IPS DF 4.7 (cell line): ENCODE data around the gene CHD9NB.

Experiments
- DNase-seq: peaks from one replicate; pipeline ENCODE4 v3.0.0-alpha.2; 2013; ENCODE audit warnings: low spot score; ENCODE audit errors: extremely low read depth

Gene CHD9NB

DNA sequence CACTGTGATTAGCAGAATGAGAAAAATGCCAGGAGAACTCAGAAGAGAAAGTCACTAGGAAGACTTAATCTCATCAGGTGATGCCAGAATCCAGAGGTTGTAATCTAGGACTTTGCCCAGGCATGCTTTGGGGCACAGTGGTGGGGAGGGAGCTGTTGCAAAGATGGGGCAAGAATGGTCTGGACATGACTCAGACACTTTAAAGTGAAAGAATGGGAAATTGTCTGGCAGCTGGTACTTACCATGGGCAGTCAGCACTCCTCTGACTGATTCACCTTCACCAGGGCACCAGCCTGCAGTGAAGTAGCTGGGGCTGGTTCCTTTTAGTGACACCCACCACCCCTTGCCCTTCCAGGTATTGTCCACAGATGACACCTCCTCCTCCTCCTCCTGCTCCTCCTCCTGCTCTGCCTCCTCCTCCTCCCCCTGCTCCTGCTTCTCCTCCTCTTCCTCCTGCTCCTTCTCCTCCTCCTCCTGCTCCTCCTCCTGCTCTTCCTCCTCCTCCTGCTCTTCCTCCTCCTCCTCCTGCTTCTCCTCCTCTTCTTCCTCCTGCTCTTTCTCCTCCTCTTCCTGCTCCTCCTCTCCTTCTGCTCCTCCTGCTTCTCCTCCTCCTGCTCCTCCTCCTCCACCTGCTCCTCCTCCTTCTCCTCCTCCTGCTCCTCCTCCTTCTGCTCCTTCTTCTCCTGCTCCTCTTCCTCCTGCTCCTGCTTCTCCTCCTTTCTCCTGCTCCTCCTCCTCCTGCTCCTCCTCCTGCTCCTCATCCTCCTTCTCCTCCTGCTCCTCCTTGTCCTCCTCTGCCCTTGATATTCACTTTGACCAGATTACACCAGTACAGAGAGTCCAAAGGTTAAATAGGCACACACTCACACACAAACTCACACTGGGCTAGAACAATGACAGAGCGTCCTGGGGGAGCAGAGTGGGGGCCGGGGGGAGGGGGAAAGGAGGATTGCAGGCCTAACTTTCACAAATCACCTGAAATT lies at the start of gene CHD9NB:
TSS of gene CHD9NB (minus strand) at position 379 of the 983 bp plus-strand sequence. CDS start 8,739 bp downstream, outside the sequence.
- no peak for DNase-seq

DNA sequence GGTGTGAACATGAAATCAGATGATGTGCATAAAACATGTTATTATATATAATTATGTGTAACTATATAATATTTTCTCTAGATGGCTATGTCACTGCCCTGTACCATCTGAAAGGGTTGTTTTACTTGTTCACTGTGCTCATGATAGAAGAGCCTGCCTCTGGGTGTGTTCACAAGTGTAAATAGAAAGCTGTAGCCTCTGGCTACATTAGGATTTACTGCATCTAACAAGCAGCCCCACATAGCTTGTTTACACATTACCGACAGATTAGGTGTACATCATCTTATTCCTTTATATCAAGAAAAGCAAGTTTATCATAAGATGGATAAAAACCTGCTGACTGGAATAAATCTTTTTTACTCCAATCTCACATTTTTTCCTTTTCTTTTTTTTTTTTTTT lies 48.2 kb upstream of the CHD9NB start:
- no peak for DNase-seq

DNA sequence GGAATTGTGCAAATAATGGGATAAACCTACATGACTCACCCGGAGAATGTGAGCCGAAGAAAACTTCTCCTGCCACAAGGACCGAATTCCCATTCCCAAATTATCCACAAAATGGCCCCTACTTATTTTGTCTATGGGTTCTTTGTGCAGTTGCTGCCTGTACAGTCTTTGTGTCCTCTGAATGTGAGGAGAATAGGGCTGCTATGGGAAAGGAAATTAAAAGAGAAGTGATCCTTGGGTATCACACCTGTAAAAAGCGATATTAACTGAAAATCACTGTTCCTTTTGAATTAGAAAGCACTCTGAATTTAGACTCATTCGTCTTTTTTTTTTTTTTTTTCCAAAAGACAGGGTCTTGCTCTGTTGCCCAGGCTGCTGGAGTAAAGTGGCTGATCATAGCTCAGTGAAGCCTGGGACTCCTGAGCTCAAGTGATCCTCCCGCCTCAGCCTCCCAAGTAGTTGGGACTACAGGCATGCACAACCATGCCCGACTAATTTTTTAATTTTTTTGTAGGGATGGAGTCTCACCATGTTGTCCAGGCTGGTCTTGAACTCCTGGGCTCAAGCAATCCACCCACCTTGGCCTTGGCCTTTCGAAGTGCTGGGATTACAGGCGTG lies 47.5 kb upstream of the CHD9NB start:
- DNase-seq: no peak

DNA sequence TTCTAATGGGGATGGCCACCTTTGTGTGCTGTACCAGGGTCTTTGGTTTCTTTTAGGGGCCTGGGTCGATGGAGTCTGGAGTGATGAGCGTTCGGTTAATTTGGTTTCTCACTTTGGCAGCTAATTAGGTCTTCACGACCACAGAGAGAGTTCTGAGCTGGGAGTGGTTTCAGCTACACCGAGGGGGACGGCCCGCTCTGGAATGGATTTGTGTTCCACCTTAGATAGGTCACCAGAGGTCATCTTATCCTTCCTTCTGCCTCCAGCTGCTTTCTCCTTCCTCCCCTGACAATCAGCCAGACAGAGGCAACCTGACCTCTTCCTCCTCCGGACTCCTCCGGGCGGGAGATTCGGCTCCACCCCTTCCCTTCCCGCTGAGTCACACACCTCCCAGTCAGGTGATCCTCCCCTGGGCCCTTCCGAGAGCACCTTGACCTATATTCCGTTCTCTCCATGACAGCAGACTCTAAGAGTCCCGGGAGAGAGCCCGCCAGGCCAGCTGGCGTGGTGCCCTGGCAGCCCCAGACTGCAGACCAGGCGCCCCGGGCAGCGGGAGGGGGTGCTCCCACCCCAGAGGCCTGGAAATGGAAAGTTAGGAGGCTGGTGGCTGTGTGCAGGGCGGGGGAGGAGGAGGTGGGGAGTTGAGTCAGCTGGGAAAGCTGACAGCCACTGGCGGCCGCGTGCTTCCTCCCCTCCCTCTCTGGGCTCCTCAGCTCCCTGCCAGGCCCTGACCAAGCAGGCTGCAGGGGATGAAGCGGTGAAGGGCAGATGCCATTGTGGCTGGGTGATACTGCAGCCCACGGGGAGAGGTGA lies 46.8 kb upstream of the CHD9NB start:
- no peak for DNase-seq

GRCh38 chr16:53098526-53099317 lies 46.0 kb upstream of the CHD9NB start:
- DNase-seq: no peak

- no peak for DNase-seq
Observed at GRCh38 chr16:53097190-53097589, 44.5 kb upstream of the CHD9NB start.

- DNase-seq: no peak
Observed at GRCh38 chr16:53094013-53094630, 41.4 kb upstream of the CHD9NB start.

DNA sequence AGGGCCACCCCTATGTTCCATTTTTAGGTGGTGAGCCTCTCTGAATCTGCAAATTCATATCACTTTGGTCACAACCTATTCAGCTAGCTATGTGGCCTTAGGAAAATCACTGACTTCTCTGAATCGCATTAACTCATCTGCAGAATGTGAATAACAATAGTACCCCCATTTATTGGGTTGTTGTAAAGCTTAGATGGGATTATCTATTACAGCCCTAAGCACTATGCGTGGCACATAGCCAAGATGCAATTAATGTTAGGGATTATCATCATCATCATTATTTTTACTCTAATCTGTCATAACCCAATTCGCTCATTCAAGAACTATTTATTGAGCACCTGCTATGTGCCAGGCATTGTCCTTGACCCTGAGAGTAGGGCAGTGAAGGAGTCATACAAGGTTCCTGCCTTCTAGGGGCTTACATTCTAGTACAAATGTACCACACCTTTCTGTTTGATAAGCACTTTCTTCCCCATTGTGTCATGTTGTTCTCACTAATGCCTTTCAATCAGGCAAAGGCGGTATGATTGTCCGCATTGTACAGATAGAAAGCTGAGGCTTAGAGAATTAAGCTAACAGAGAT lies 40.6 kb upstream of the CHD9NB start:
- no peak for DNase-seq

DNA sequence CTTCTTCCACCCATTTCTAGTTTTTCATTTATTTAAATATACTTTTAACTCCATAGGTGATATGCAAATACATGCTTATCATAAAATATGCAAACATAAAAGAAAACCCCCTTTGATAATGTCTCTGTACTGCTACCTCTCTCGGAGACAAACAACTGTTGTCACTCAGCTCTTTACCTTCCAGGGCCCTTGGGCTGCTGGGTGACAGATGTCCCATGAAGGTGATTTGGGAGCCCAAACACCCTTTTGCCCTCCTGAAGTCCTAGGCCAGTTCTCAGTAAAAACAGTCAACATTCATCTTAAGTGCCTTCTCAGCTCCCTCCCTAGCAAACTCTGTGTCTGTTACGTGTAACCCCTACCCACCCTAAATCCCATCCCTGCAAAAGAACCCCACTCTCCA lies 39.6 kb upstream of the CHD9NB start:
- DNase-seq: no peak

DNA sequence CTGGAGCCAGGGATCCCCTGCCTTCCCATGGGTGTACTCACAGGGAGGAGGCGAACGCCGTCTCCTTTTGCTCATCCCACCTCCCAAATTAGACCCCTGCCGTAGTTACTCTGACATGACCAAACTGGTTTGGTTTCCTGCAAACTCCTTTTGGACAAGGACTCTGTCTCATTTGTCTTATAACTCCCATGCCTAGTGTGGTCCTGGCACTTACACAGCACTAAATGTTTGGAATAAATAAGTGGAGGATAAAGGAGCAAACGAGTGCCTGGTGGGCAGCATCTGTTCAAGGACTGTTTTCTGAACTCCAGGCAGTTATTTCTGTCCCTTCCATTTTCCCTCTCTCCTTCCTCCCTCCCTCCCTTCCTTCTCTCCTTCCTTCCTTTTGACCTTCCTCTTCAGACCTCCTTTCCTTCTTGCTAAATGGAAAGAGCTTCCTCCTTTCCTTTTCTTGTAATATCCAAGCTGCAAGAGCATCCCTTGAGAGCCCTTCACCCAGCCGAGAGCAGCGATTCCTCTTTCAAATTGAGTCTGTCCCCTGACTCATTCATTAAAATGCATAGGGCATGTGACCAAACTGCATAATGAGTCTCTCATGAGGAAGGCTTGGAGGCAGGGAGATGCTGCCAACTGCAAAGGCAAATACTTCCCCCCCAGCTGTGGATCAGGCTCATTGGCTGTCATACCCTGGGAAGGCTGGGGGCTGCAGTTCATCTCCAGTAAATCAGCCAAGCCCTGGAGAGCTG lies 38.9 kb upstream of the CHD9NB start:
- DNase-seq: no peak

GRCh38 chr16:53090591-53091411 lies 38.1 kb upstream of the CHD9NB start:
- DNase-seq: no peak

- no peak for DNase-seq
Observed at GRCh38 chr16:53090286-53090590, 37.5 kb upstream of the CHD9NB start.

- no peak for DNase-seq
Observed at GRCh38 chr16:53089434-53090285, 37.0 kb upstream of the CHD9NB start.

DNA sequence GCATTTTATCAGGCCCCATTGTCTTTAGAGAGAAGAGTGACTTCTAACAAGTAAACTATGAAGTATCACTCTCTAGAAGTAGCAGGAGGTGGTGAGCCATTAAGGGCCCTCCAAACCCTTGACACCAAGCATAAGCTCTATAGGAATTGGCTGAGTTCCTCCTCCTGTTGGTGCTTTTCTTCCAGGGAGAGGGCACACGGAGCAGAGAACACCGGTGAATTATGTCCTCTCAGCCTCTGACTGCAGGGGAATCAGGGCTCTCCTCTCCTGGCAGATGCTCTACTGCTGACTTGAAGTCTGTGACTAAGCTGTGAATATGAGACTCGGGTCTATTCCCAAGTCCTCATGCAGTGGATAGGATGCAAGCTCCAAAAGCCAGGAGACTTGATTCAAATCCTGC lies 34.4 kb upstream of the CHD9NB start:
- no peak for DNase-seq

DNA sequence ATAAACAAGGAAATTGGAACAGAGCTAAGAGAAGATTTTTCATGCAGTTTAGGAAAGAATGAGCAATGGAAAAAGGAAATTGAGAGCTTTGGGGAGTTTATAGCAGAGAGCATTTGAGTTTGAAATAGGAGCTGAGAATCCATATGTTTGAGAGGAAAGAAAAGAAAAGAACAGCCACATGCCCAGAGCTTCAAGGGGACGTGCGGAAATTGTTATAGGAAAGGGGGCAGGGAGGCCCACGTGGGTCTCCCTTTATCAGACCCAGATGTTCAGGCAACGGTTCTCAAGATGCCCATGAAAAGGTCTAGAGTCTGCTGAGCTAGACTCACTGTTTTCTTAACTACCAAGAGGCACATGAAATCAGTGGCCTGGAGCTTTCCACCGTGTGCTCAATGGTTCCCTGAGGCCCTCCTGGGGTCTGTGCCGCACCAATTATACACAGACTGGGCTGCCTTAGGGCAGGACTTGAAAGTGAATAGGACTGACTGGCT lies 33.3 kb upstream of the CHD9NB start:
- DNase-seq: no peak

- no peak for DNase-seq
Observed at GRCh38 chr16:53085369-53085843, 32.7 kb upstream of the CHD9NB start.

DNA sequence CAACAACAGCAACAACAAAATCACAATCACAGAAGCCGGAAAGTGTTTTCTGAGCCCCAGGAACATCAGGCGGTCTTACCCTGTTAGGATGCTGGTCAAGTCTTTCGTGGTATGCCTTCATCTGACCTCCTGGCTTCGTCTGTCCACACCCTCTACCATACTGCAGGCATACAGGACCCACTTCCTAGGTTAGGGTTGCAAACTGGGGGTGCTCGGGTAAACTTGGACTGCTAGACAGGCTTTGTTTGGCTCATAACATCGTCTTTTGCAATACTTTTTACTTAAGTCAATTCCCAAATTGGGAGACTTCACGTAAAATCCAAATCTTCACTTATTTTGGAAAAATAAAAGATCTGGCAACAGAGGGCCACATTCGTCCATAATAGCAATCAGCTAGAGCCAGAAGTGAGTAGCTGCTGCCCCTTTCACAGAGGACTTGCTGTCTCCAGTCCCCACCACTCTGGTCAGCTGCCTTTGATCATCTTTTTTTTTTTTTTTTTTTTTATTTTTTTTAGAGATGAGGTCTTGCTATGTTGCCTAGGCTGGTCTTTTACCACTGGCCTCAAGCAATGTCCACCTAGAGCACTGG lies 32.1 kb upstream of the CHD9NB start:
- DNase-seq: no peak
